GM19099 (cell line): ENCODE results near the gene SMG7.

ENCODE experiments used
- POLR2A ChIP-seq: IDR thresholded peaks from 3 replicates; pipeline ENCODE4 v1.6.1; 2011; ENCODE audit warnings: low read depth; ENCODE audit not compliant: insufficient read length; ENCODE audit errors: extremely low read depth

Gene SMG7

DNA sequence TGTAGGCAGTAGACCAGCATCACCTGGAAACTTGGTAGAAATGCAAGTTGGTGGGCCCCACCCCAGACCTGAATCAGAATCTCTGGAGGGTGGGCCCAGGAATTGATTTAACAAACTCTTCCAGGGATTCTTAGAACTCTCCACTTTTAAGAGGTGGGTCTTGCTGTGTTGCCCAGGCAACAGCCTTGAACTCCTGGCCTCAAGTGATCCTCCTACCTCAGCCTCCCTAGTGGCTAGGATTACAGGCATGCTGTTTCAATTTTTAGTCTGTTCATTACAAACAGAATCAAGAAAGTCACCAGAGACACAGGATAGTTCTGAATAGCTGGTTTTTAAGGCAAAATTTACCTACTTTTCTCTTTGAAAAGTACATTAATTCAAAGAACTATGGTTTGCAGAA is 86.8 kb downstream of the SMG7 start:
- TF ChIP-seq POLR2A, result no peak

GRCh38 chr1:183562701-183563100 is 90.4 kb downstream of the SMG7 start:
- TF ChIP-seq POLR2A, result no peak

DNA sequence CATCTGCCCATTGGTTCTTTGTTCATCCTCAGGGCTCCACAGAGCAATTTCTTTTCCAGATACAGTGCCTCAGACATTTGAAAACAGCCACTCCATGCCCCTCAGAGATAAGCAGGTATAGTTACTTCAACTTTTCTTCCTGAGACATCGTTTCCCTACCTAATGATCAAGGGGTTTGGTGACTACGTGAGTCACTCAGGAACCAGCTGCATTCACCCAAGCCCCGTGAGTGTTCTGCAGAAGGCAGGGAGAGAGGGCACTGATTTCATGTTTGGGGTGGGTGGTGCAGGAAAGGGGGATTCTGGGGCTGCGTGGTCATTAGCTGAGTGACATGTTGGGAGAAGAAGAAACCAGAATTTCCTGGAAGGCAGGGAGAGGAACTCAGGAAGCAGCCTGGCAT is 93.0 kb downstream of the SMG7 start:
- TF ChIP-seq POLR2A, result no peak

DNA sequence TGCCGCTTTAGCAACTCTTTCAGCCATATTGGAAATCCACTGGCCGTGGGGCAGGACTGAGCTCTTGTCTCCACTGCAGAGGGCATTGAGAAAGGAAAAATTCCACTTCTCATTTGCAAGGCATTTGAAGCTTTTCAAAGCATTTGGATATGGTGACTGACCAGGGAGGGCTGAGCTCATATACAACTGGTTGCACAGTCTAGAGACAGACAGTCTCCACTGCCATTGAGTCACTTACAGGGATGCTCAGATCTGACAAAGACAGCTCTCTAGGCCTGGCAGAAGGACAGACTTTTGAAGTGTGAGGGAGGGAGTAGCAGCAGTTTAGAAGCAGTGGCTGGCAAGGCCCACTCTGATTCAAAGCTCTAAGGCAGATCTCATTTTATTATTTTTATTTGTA is 93.7 kb downstream of the SMG7 start:
- no peak for TF ChIP-seq POLR2A

DNA sequence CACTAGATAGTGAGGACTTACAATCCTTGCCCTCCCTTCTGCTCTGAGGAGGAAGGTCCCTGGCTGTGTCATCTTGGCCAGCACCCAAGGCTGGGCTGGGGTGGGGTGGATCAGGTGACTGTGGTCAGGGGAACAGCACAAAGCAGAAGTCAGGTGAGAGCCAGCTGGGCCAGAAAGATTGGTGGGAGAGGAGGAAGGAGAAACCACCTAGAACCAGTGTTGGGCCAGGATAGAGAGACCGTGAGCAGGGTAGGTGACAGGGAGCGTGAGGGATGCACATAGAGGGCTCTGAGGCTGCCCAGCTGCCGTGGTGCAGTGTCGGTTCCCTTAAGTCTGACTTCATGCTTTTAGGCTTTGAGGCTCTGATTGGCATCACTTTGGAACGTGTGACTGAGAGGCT is 95.3 kb downstream of the SMG7 start:
- no peak for TF ChIP-seq POLR2A

DNA sequence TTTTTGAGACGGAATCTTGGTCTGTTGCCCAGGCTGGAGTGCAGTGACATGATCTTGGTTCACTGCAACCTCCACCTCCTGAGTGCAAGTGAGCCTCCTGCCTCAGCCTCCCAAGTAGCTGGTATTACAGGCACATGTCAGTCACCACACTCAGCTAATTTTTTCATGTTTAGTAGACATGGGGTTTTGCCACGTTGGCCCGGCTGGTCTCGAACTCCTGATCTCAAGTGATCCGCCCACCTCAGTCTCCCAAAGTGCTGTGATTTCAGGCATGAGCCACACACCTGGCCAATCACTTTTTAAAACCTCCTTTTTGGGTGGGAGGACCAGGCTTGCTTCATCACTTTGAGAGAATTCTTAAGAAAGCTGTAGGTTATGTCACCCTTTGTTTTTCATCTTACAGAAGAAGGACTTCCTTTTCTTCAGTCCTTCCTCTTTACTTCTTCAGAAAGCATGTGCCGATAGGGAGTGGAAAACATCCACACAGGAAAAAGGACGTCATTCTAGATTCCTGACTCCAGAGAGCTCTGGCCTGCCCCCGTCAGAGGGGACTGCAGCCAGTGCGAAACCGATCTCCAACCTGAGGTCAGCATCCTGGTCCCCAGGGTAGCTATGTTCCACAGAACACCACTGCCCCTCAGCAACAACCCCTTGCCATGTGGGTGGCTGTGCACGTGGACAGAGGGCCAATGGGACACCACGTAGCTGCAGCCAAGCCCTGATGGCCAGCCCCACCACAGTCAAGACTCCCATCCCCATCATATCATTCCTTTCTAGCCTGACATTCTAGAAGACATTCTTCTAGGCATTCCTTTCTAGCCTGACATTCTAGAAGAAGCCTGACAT is 96.1 kb downstream of the SMG7 start:
- TF ChIP-seq POLR2A, result no peak

- TF ChIP-seq POLR2A, result no peak
Observed at GRCh38 chr1:183569141-183569540, 96.8 kb downstream of the SMG7 start.

GRCh38 chr1:183569801-183570200 is 97.5 kb downstream of the SMG7 start:
- TF ChIP-seq POLR2A, result no peak

DNA sequence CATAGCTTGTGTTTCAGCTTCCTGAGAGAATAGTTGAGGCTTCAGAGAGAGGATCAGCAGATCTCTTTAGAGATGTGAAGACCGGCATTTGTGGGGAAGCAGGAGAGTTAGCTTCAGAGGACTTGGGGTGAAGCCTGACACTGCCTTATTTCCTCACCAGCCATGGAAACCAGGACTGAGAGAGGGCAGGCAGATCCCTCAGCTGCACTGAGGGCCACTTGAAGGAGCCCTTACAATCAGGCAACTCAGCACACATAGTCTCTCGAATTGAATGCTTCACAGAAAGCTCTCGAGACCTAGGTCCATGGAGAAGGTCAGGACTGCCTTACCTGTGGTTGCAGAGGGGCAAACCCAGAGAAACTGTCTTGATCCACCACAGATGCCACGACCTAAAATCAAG is 98.2 kb downstream of the SMG7 start:
- no peak for TF ChIP-seq POLR2A

DNA sequence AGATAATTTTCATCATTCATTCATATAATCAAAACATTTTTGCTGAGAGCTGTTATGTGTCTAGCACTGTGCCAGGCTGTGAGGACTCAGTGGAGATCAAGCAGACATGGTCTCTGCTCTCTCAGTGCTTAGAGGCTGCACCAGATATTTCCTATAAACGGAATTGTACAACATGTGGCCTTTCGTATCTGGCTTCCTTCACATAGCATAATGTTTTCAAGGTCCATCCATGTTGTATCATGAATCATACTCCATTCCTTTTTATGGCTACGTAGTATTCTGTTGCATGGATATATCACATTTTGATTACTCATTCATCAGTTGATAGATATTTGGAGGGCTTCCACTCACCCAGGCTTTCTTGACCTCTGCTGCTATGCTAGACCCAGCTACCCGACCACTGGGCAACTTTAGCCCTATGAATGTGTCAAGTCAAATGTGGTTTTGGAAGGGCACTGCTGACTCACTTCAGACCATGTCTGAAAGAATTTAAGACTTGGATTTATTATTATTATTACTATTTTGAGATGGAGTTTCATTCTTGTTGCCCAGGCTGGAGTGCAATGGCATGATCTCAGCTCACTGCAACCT is 99.5 kb downstream of the SMG7 start:
- no peak for TF ChIP-seq POLR2A

DNA sequence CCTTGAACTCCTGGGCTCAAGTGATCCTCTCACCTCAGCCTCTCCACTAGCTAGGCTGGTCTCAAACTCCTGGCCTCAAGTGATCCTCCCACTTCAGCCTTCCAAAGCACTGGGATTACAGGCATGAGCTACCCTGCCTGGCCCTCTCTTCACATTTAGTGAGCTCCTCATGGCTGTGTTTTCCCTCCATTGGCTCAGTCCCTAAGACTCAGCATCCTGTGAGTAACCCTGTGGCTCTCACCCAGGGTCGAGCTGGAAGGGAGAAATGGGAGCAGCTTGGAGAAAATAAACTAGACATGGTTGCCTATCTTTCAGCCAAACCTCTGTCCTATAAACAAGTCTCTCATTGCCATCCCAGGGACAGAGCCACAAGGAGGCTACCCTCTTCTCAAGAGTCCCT is 100.4 kb downstream of the SMG7 start:
- TF ChIP-seq POLR2A, result no peak

GRCh38 chr1:183575606-183576005 is 103.3 kb downstream of the SMG7 start:
- TF ChIP-seq POLR2A, result no peak

- TF ChIP-seq POLR2A, result no peak
Observed at GRCh38 chr1:183576537-183576936, 104.2 kb downstream of the SMG7 start.

- no peak for TF ChIP-seq POLR2A
Observed at GRCh38 chr1:183577897-183578465, 105.7 kb downstream of the SMG7 start.

GRCh38 chr1:183578856-183579255 is 106.6 kb downstream of the SMG7 start:
- no peak for TF ChIP-seq POLR2A

- TF ChIP-seq POLR2A, result no peak
Observed at GRCh38 chr1:183580281-183580682, 108.0 kb downstream of the SMG7 start.
